Ramos (cell line): ENCODE results near the gene SLC29A1.

Source experiments
- in situ Hi-C: fragments of 300-500 bp; cut with MboI; formaldehyde crosslinking; loops from one replicate; pipeline ENCODE4 v1.14.3; 2022; ENCODE audit warnings: low sequenced_read_pairs; ENCODE audit not compliant: unreplicated experiment

Gene SLC29A1

GRCh38 chr6:44251576-44252524 lies 28.5 kb downstream of the SLC29A1 start:
- in situ Hi-C loops, result no loop called here

GRCh38 chr6:44253307-44254101 lies 30.1 kb downstream of the SLC29A1 start:
- in situ Hi-C loops, result no loop called here

- in situ Hi-C loops, result no loop called here
Observed at GRCh38 chr6:44254191-44255104, 31.1 kb downstream of the SLC29A1 start.

GRCh38 chr6:44255105-44255808 lies 31.9 kb downstream of the SLC29A1 start:
- in situ Hi-C loops, result no loop called here

- in situ Hi-C loops, result no loop called here
Observed at GRCh38 chr6:44255871-44256774, 32.7 kb downstream of the SLC29A1 start.

- in situ Hi-C loops, result no loop called here
Observed at GRCh38 chr6:44256775-44257024, 33.3 kb downstream of the SLC29A1 start.

- in situ Hi-C loops, result no loop called here
Observed at GRCh38 chr6:44257025-44257752, 33.8 kb downstream of the SLC29A1 start, which contains the start of gene SLC35B2. Gene SLC35B2 (minus strand): TSS chr6:44257528. CDS start chr6:44257410, 118 bp downstream.

- in situ Hi-C loops, result no loop called here
Observed at GRCh38 chr6:44257753-44258324, 34.4 kb downstream of the SLC29A1 start.

- in situ Hi-C loops, result no loop called here
Observed at GRCh38 chr6:44258325-44258863, 35.0 kb downstream of the SLC29A1 start.

- in situ Hi-C loops, result no loop called here
Observed at GRCh38 chr6:44258921-44259320, 35.5 kb downstream of the SLC29A1 start.

- in situ Hi-C loops, result no loop called here
Observed at GRCh38 chr6:44260011-44260410, 36.6 kb downstream of the SLC29A1 start.

- in situ Hi-C loops, result no loop called here
Observed at GRCh38 chr6:44260451-44261297, 37.3 kb downstream of the SLC29A1 start.

GRCh38 chr6:44261581-44261980 lies 38.2 kb downstream of the SLC29A1 start:
- in situ Hi-C loops, result no loop called here

GRCh38 chr6:44262467-44263353 lies 39.3 kb downstream of the SLC29A1 start:
- in situ Hi-C loops, result no loop called here

- in situ Hi-C loops, result no loop called here
Observed at GRCh38 chr6:44263354-44264100, 40.1 kb downstream of the SLC29A1 start.
